ENCODE results near the gene ELANE.
A peak's percentile ranks its signal among the peaks of the same experiment; 100 is the strongest.

Gene ELANE

DNA sequence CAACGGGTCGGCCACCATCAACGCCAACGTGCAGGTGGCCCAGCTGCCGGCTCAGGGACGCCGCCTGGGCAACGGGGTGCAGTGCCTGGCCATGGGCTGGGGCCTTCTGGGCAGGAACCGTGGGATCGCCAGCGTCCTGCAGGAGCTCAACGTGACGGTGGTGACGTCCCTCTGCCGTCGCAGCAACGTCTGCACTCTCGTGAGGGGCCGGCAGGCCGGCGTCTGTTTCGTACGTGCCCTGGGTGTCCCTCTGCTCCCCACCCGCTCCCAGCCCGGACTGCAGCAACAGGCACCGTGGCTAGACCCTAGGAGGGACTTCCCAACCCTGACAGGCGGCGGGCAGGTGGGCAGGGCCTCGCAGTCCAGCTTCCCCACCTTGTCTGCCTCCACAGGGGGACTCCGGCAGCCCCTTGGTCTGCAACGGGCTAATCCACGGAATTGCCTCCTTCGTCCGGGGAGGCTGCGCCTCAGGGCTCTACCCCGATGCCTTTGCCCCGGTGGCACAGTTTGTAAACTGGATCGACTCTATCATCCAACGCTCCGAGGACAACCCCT, 3.5 kb downstream of the ELANE start:
- no peak for TF ChIP-seq CTCF (IDR thresholded peaks at IDR 0.05; ENCODE audit: low read depth, low read length)
- H3K4me3 ChIP-seq (ENCODE audit: low read depth, low read length), result no peak overlapping the region

DNA sequence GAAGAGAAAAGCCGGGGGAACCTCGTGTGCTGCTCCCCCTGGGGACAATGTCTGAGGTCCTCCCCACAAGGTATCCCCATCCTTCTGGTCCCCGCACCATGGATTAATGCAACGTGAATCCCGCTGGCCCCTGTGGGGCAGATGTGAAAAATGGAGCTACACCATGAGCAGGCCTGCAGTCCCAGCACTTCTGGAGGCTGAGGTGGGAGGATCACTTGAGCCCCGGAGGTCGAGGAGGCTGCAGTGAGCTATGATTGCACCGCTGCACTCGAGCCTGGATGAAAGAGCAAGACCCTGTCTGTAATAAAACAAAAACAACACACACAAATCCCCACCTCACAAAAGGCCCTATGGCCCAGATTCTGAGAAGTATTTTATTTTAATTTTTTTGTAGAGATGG, 6.2 kb downstream of the ELANE start:
- no peak overlapping the region for H3K4me3 ChIP-seq (ENCODE audit: low read depth, low read length)
- no peak for TF ChIP-seq CTCF (IDR thresholded peaks at IDR 0.05; ENCODE audit: low read depth, low read length)

DNA sequence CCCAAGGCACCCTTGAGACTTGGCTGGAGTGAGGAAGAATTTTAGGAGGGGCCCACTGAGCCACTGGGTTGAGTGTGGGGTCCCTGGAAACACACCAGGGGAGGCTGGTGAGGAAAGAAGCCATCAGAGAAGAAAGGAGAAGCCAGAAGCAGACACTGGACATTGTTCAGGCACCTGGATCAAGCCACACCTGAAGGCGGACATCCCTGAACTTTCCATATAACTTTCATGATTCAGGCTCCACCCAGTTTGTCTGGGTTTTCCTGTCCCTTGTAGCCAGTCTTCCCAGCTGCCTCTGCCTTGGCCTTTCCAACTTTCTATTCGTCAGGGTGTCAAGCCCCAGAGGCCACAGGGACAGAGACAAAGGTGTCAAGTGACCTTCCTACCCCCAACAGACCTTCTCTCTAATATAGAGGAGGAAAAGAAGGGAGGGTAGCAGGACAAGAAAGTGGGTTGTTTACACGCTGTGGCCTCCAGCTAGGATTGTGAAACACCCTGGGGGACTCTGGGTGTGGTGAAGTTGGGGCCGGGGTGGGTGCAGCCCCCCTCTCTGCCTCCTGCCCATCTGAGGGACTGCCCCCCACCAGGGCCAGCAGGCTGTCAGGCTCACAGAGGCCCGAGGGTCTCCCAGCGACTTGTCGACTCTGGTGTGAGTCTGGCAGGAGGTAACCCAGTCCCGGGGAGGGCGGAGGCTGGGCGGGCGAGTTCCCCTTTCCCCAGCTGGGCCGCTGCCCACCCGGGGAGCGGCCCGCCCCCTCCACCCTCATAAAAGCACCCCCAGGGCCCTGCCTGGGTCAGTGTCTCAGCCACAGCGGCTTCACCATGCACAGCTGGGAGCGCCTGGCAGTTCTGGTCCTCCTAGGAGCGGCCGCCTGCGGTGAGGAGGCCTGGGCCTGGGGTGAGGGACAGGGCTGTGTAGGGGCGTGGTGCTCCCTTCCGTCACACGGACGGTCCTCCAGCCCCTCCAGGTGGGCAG, 7.1 kb downstream of the ELANE start, which contains the start of gene CFD:
Gene CFD (plus strand): TSS at position 797 of the 976 bp plus-strand sequence. CDS start 26 bp downstream, at position 823.
- no peak for TF ChIP-seq CTCF (IDR thresholded peaks at IDR 0.05; ENCODE audit: low read depth, low read length)
- H3K4me3 ChIP-seq (ENCODE audit: low read depth, low read length), result peak within 1 kb of the TSS; percentile 47

DNA sequence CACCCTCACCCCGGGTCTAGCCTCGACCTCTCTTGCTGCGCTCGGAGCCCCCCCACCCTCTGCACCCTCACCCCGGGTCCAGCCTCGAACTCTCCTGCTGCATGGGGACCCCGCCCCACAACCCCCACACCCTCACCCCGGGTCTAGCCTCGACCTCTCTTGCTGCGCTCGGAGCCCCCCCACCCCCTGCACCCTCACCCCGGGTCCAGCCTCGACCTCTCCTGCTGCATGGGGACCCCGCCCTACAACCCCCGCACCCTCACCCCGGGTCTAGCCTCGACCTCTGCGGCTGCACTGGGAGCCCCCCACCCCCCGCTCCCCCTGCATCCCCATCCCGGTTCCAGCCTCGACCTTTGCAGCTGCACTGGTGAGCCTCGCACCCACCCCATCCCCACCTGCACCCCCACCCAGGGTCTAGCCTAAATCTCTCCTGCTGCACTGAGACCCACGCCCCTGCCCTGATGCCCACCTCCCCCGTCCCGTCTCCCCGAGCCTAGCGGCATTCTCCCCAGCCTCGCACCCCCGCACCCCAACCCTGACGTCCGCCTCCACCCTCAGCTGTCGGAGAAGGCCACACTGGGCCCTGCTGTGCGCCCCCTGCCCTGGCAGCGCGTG, 9.1 kb downstream of the ELANE start:
- H3K4me3 ChIP-seq (ENCODE audit: low read depth, low read length), result no peak overlapping the region
- no peak for TF ChIP-seq CTCF (IDR thresholded peaks at IDR 0.05; ENCODE audit: low read depth, low read length)

- no peak for TF ChIP-seq CTCF (IDR thresholded peaks at IDR 0.05; ENCODE audit: low read depth, low read length)
- no peak overlapping the region for H3K4me3 ChIP-seq (ENCODE audit: low read depth, low read length)
These were observed 9.9 kb downstream of the ELANE start for GRCh38 chr19:861756-862580.

DNA sequence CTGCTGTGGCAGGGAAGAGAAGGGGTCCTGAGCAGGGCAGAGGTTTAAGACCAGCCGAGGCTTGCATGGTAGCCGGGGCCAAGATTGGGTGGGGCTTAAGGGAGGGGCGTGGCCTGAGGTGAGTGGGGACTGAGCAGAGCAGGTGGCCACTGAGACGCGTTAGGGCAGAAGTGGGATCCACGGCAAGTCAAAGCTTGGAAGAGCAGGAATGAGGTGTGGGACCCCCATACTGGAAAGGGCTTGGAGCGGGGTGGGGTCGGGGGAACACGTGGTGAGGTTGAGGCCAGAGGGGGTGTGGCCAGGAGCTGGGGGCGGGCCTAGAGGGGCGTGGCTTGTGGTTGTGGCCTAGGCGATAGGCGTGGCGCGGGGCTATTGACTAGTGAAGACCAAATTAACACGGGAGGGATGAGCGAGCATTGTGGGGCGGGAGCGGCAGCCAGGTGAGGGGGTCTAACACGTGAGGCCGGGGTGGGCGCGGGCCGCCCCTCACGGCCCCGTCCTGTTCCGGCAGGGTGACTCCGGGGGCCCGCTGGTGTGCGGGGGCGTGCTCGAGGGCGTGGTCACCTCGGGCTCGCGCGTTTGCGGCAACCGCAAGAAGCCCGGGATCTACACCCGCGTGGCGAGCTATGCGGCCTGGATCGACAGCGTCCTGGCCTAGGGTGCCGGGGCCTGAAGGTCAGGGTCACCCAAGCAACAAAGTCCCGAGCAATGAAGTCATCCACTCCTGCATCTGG, 10.6 kb downstream of the ELANE start:
- no peak overlapping the region for H3K4me3 ChIP-seq (ENCODE audit: low read depth, low read length)
- TF ChIP-seq CTCF (IDR thresholded peaks at IDR 0.05; ENCODE audit: low read depth, low read length), result no peak
